HCT116 (cell line): ENCODE results near the gene FAM167B.

ENCODE experiments used
- ATF3 ChIP-seq: IDR thresholded peaks from 2 replicates; pipeline ENCODE4 v1.6.1; 2012
- CTCF ChIP-seq, 3 experiments: fragments of 200-600 bp in 1 of 3; sonication (generic) in 1 of 3; IDR thresholded peaks in 2 of 3; conservative IDR thresholded peaks in 1 of 3; 2 replicates each; pipeline ENCODE4 v1.5.1; 2012 to 2017; ENCODE audit warnings: low read depth in 2 of 3, low read length in 2 of 3, antibody characterized with exemption in 1 of 3, borderline replicate concordance in 1 of 3, control low read depth in 1 of 3, mild to moderate bottlenecking in 1 of 3, mixed read lengths in 1 of 3, mixed run types in 1 of 3, moderate library complexity in 1 of 3; ENCODE audit not compliant: insufficient read depth in 1 of 3
- EGR1 ChIP-seq: IDR thresholded peaks from 2 replicates; pipeline ENCODE4 v1.6.1; 2012; ENCODE audit warnings: low read depth
- ELF1 ChIP-seq: IDR thresholded peaks from 2 replicates; pipeline ENCODE4 v1.6.1; 2012; ENCODE audit warnings: low read depth, borderline replicate concordance
- EZH2 ChIP-seq: fragments of 200-600 bp; sonication (generic); IDR thresholded peaks from 2 replicates; pipeline ENCODE4 v1.6.1; 2017; ENCODE audit warnings: antibody characterized with exemption, mixed run types
- POLR2A ChIP-seq: IDR thresholded peaks from 2 replicates; pipeline ENCODE4 v1.7.0; 2011; ENCODE audit warnings: borderline replicate concordance; ENCODE audit not compliant: insufficient read depth, insufficient read length; ENCODE audit errors: extremely low read depth
- POLR2AphosphoS5 ChIP-seq: IDR thresholded peaks from 2 replicates; pipeline ENCODE4 v1.6.1; 2011; ENCODE audit warnings: mild to moderate bottlenecking, low read depth, low read length, moderate library complexity
- REST ChIP-seq: IDR thresholded peaks from 2 replicates; pipeline ENCODE4 v1.6.1; 2012; ENCODE audit warnings: low read depth
- SIN3A ChIP-seq: IDR thresholded peaks from 2 replicates; pipeline ENCODE4 v1.6.1; 2012; ENCODE audit warnings: low read depth
- SP1 ChIP-seq: IDR thresholded peaks from 2 replicates; pipeline ENCODE4 v1.6.1; 2012; ENCODE audit warnings: low read depth
- TF ChIP-seq, protein P1 (sequence below): IDR thresholded peaks from 2 replicates; pipeline ENCODE4 v1.6.1; 2012

GRCh38 chr1:32247983-32248889 lies 1.2 kb downstream of the FAM167B start:
- TF ChIP-seq CTCF (IDR thresholded peaks at IDR 0.05 in 2 of 3, conservative IDR thresholded peaks at IDR 0.05 in 1 of 3; ENCODE audit: borderline replicate concordance in 1 of 3, insufficient read depth in 1 of 3, low read depth in 2 of 3, low read length in 2 of 3), result peak; percentile 73 to 96 (median 85)
- TF ChIP-seq EZH2, result no peak
- TF ChIP-seq ELF1, result no peak
- TF ChIP-seq POLR2AphosphoS5, result no peak
- TF ChIP-seq POLR2A, result no peak
- no peak for TF ChIP-seq ATF3
- TF ChIP-seq, protein P1, sequence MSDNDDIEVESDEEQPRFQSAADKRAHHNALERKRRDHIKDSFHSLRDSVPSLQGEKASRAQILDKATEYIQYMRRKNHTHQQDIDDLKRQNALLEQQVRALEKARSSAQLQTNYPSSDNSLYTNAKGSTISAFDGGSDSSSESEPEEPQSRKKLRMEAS, result no peak
- no peak for TF ChIP-seq SP1
- no peak for TF ChIP-seq EGR1
- no peak for TF ChIP-seq REST
- TF ChIP-seq SIN3A, result no peak
